B cell (primary cell): ENCODE data around the gene C10orf143. TPM values are rescaled to one million over a fixed set of nuclear protein-coding genes. Genes with fewer than 3 reads are reported as not detected.

Experiments
- ATAC-seq: fragments of 200-7000 bp; cut with Tn5 transposase; one replicate; pipeline ENCODE4 v1.10.0; 2021; ENCODE audit warnings: low read depth, mild to moderate bottlenecking, moderate number of reproducible peaks, moderate library complexity
- CTCF ChIA-PET: fragments of 350-600 bp; sonication (Branson Sonifier 250); formaldehyde crosslinking; loops from one replicate; lab custom pipeline; 2021; ENCODE audit warnings: antibody characterized with exemption, inconsistent platforms; lab: Charles Lee
- POLR2A ChIA-PET: fragments of 350-600 bp; sonication (Branson Sonifier 250); formaldehyde crosslinking; loops from one replicate; lab custom pipeline; 2021; ENCODE audit warnings: antibody characterized with exemption; lab: Charles Lee
- DNase-seq: peaks from one replicate; pipeline ENCODE4 v3.0.0; 2013
- H2AFZ ChIP-seq: 2 replicates; pipeline ENCODE4 v1.6.1; 2012; ENCODE audit warnings: mild to moderate bottlenecking, low read depth, low read length; ENCODE audit not compliant: insufficient read depth, poor library complexity, severe bottlenecking
- H3K27ac ChIP-seq, 2 donors: 1 replicate in 1 of 2; 2 replicates in 1 of 2; pipeline ENCODE4 v1.5.1; 2012 to 2013; ENCODE audit warnings: low read length in 2 of 2, mild to moderate bottlenecking in 2 of 2, moderate library complexity in 1 of 2
- H3K27me3 ChIP-seq, 4 experiments: fragments of 200-600 bp in 1 of 4; sonication (generic) in 1 of 4; replicated peaks in 1 of 4; 1 replicate in 2 of 4; 2 replicates in 2 of 4; pipeline versions ENCODE4 v1.6.1 to v1.7.0; 2013 to 2016; ENCODE audit warnings: low read length in 3 of 4, mild to moderate bottlenecking in 2 of 4, mixed read lengths in 1 of 4, moderate library complexity in 1 of 4; ENCODE audit not compliant: insufficient read depth in 4 of 4, control insufficient read depth in 3 of 4; ENCODE audit errors: control extremely low read depth in 1 of 4
- H3K36me3 ChIP-seq, 2 experiments: replicated peaks in 1 of 2; 1 replicate in 1 of 2; 2 replicates in 1 of 2; pipeline versions ENCODE4 v1.6.1 to v1.7.1; 2013; ENCODE audit warnings: low read length in 1 of 2; ENCODE audit not compliant: insufficient read depth in 2 of 2, control insufficient read depth in 1 of 2; ENCODE audit errors: control extremely low read depth in 1 of 2, extremely low read depth in 1 of 2
- H3K4me1 ChIP-seq, 2 donors: fragments of 200-600 bp in 1 of 2; sonication (generic) in 1 of 2; 1 replicate in 1 of 2; 2 replicates in 1 of 2; pipeline versions ENCODE4 v1.5.1 to v1.6.1; 2013 to 2017; ENCODE audit warnings: low read length in 2 of 2; ENCODE audit not compliant: control insufficient read depth in 2 of 2, insufficient read depth in 2 of 2
- H3K4me2 ChIP-seq: replicated peaks from 2 replicates; pipeline ENCODE3; 2012; ENCODE audit warnings: mild to moderate bottlenecking, low read depth, low read length; ENCODE audit not compliant: poor library complexity, severe bottlenecking
- H3K4me3 ChIP-seq, 5 experiments: fragments of 200-600 bp in 1 of 5; sonication (generic) in 1 of 5; 1 replicate in 3 of 5; 2 replicates in 2 of 5; pipeline versions ENCODE4 v1.5.1 to v1.7.0; 2011 to 2016; ENCODE audit warnings: low read length in 4 of 5, mild to moderate bottlenecking in 4 of 5, low read depth in 2 of 5, control low read depth in 1 of 5, moderate library complexity in 1 of 5; ENCODE audit not compliant: insufficient read depth in 1 of 5; ENCODE audit errors: control extremely low read depth in 1 of 5, extremely low read depth in 1 of 5
- H3K79me2 ChIP-seq: fragments of 200-600 bp; sonication (generic); one replicate; pipeline ENCODE4 v1.6.0; 2016; ENCODE audit warnings: low read length; ENCODE audit not compliant: control insufficient read depth, insufficient read depth
- H3K9ac ChIP-seq: fragments of 200-600 bp; sonication (generic); 2 replicates; pipeline ENCODE4 v1.6.1; 2017; ENCODE audit warnings: mild to moderate bottlenecking, low read length, moderate library complexity
- H3K9me3 ChIP-seq, 3 donors: one replicate each; pipeline versions ENCODE4 v1.6.1 to v1.7.1; 2013; ENCODE audit warnings: low read length in 2 of 3; ENCODE audit not compliant: control insufficient read depth in 2 of 3, insufficient read depth in 1 of 3; ENCODE audit errors: control extremely low read depth in 1 of 3
- H4K20me1 ChIP-seq: 2 replicates; pipeline ENCODE4 v1.6.0; 2012; ENCODE audit warnings: mild to moderate bottlenecking, low read length; ENCODE audit not compliant: insufficient read depth, control insufficient read depth, poor library complexity, severe bottlenecking
- H3K27ac Mint-ChIP-seq: one replicate; pipeline ENCODE4 v1.8.0; 2021; ENCODE audit warnings: mixed read lengths
- H3K27me3 Mint-ChIP-seq: one replicate; pipeline ENCODE4 v1.8.0; 2021; ENCODE audit warnings: mixed read lengths
- H3K4me1 Mint-ChIP-seq: one replicate; pipeline ENCODE4 v1.8.0; 2021; ENCODE audit warnings: mixed read lengths
- H3K4me3 Mint-ChIP-seq: one replicate; pipeline ENCODE4 v1.8.0; 2021; ENCODE audit warnings: mixed read lengths
- H3K9me3 Mint-ChIP-seq: one replicate; pipeline ENCODE4 v1.8.0; 2022; ENCODE audit warnings: mixed read lengths; ENCODE audit not compliant: insufficient read depth
- CTCF ChIP-seq: fragments of 200-600 bp; IDR thresholded peaks from one replicate; pipeline ENCODE4 v1.8.0; 2022; ENCODE audit warnings: antibody characterized with exemption, mild to moderate bottlenecking
- EZH2 ChIP-seq: IDR thresholded peaks from 2 replicates; pipeline ENCODE4 v1.6.1; 2012; ENCODE audit warnings: borderline replicate concordance, low read depth, mild to moderate bottlenecking, moderate library complexity, low read length; ENCODE audit not compliant: insufficient read depth, poor library complexity, severe bottlenecking
- WGBS: methylation state at CpG from one replicate; pipeline ENCODE4 v1.1.5; 2013; ENCODE audit warnings: missing lambda C conversion rate; ENCODE audit not compliant: insufficient coverage; 5-methylcytosine and 5-hydroxymethylcytosine counted together
- intact Hi-C: fragments of 100-400 bp; cut with micrococcal nuclease; formaldehyde crosslinking; loops from one replicate; pipeline ENCODE4 v1.10.0; 2022
- polyA plus RNA-seq: library from polyadenylated mRNA; depleted of rRNA; stranded (reverse); fragments of >200 nt; gene quantifications from 2 replicates; pipeline ENCODE4 v1.2.3, GENCODE V29; 2012
- total RNA-seq, 2 donors: library from RNA; stranded (reverse); fragments of 120-200 nt in 1 of 2; gene quantifications; 1 replicate in 1 of 2; 2 replicates in 1 of 2; pipeline versions ENCODE4 v1.2.3 to v1.2.4, GENCODE V29; 2013 to 2022

C10orf143 gene
- total and polyA plus RNA-seq, 2 donors (not counting 1 experiment from before 2014, with no cell fraction given): 9.1 to 12.8 TPM

- Mint-ChIP-seq H3K27me3 (no peaks in the 10 kb centered on the region), H3K4me1 (no peaks in the 10 kb centered on the region), H3K9me3 (no peaks in the 10 kb centered on the region), H3K4me3 (no peak overlapping the region), H3K27ac (no peak overlapping the region)
- Histone ChIP-seq H3K4me3 (no peak overlapping the region), H3K4me1 (no peaks in the 10 kb centered on the region), H3K27ac (no peak overlapping the region), H3K9ac (no peak overlapping the region), H4K20me1 (no peaks in the 10 kb centered on the region), H3K27me3 (no peaks in the 10 kb centered on the region), H3K36me3 (no peaks in the 10 kb centered on the region), H3K4me2 (no peak overlapping the region), H2AFZ (no peak overlapping the region), H3K9me3 (no peaks in the 10 kb centered on the region), H3K79me2 (no peaks in the 10 kb centered on the region)
- 74% methylated on average over 11 of the region's 12 CpGs for WGBS
- CTCF ChIA-PET: no interaction called here
- DNase-seq: no peak
- intact Hi-C loops: no loop called here
- TF ChIP-seq CTCF (no peak), EZH2 (no peak)
- no peak for ATAC-seq
- POLR2A ChIA-PET: no interaction called here
These were observed 89.2 kb downstream of the C10orf143 start for GRCh38 chr10:130021383-130021950.

GRCh38 chr10:130020651-130021382 is 89.8 kb downstream of the C10orf143 start:
- CTCF ChIA-PET: no interaction called here
- WGBS: 74% methylated on average over 19 of the region's 19 CpGs
- no peaks in the 10 kb centered on the region for H3K4me1 ChIP-seq
- H2AFZ ChIP-seq: no peak overlapping the region
- no peak overlapping the region for H3K4me3 ChIP-seq
- Mint-ChIP-seq H3K4me1 (no peaks in the 10 kb centered on the region), H3K9me3 (no peaks in the 10 kb centered on the region), H3K27me3 (no peaks in the 10 kb centered on the region), H3K27ac (no peak overlapping the region), H3K4me3 (no peak overlapping the region)
- H4K20me1 ChIP-seq: no peaks in the 10 kb centered on the region
- no peaks in the 10 kb centered on the region for H3K9me3 ChIP-seq
- no peak overlapping the region for H3K4me2 ChIP-seq
- no peak overlapping the region for H3K9ac ChIP-seq
- H3K36me3 ChIP-seq: no peaks in the 10 kb centered on the region
- DNase-seq: no peak
- TF ChIP-seq EZH2: no peak
- TF ChIP-seq CTCF: no peak
- H3K79me2 ChIP-seq: no peaks in the 10 kb centered on the region
- no peak for ATAC-seq
- intact Hi-C loops: no loop called here
- H3K27me3 ChIP-seq: no peaks in the 10 kb centered on the region
- POLR2A ChIA-PET: no interaction called here
- no peak overlapping the region for H3K27ac ChIP-seq
